ENCODE data around the gene PWP2. TPM values are rescaled to one million over a fixed set of nuclear protein-coding genes. Genes with fewer than 3 reads are reported as not detected.
"Not testable (repeated sequence)": the region's sequence is repeated elsewhere in the genome, so short reads cannot be mapped to it uniquely, and the experiment has no call there.

PWP2 gene
- total RNA-seq, 4 donors from 2014 or later = 1.9 to 10.8 (median 6.7) TPM

GRCh38 chr21:44133715-44134057 lies 26.5 kb downstream of the PWP2 start:
- H3K27me3 ChIP-seq; H3K36me3 ChIP-seq; intact Hi-C loops (cut with DNase I); DNase-seq (ENCODE audit: extremely low spot score); H3K4me1 ChIP-seq; H3K9me3 ChIP-seq: not testable (repeated sequence)
- H3K27ac ChIP-seq (replicated peaks in 1 of 4) = peak overlapping the region in 1 of 4 donors; percentile 71
- peak overlapping the region in 1 of 4 donors; percentile 51 for H3K4me3 ChIP-seq
- WGBS = no CpG with 5 or more reads among the region's 35 CpGs

GRCh38 chr21:44134732-44135131 lies 27.5 kb downstream of the PWP2 start:
- intact Hi-C loops (cut with DNase I); H3K4me3 ChIP-seq; H3K9me3 ChIP-seq; DNase-seq (ENCODE audit: extremely low spot score); H3K36me3 ChIP-seq; H3K4me1 ChIP-seq; H3K27me3 ChIP-seq; H3K27ac ChIP-seq (replicated peaks in 1 of 4): not testable (repeated sequence)
- WGBS = no CpG with 5 or more reads among the region's 8 CpGs

- H3K36me3 ChIP-seq; intact Hi-C loops (cut with DNase I): not testable (repeated sequence)
- no CpG with 5 or more reads among the region's 15 CpGs for WGBS
Observed at GRCh38 chr21:44138039-44138438, 30.8 kb downstream of the PWP2 start.

GRCh38 chr21:44139787-44140551 lies 32.8 kb downstream of the PWP2 start:
- DNase-seq (ENCODE audit: extremely low spot score) = not testable (repeated sequence)

More at GRCh38 chr21:44138039-44138438, 30.8 kb downstream of the PWP2 start:
- not testable (repeated sequence) for H3K4me1 ChIP-seq; H3K27ac ChIP-seq (replicated peaks in 1 of 4); H3K27me3 ChIP-seq; H3K4me3 ChIP-seq; DNase-seq (ENCODE audit: extremely low spot score); H3K9me3 ChIP-seq

GRCh38 chr21:44140552-44140932 lies 33.3 kb downstream of the PWP2 start:
- DNase-seq (ENCODE audit: extremely low spot score); H3K27ac ChIP-seq (replicated peaks in 1 of 4); intact Hi-C loops (cut with DNase I); H3K4me1 ChIP-seq; H3K4me3 ChIP-seq; H3K27me3 ChIP-seq; H3K36me3 ChIP-seq; H3K9me3 ChIP-seq: not testable (repeated sequence)
- WGBS = no CpG with 5 or more reads among the region's 18 CpGs

More at GRCh38 chr21:44139787-44140551, 32.8 kb downstream of the PWP2 start:
- H3K4me3 ChIP-seq; H3K4me1 ChIP-seq; H3K27ac ChIP-seq (replicated peaks in 1 of 4); H3K36me3 ChIP-seq; H3K27me3 ChIP-seq; H3K9me3 ChIP-seq; intact Hi-C loops (cut with DNase I): not testable (repeated sequence)
- no CpG with 5 or more reads among the region's 30 CpGs for WGBS

- H3K4me3 ChIP-seq; H3K27me3 ChIP-seq; intact Hi-C loops (cut with DNase I); H3K27ac ChIP-seq (replicated peaks in 1 of 4); H3K9me3 ChIP-seq; H3K36me3 ChIP-seq; DNase-seq (ENCODE audit: extremely low spot score); H3K4me1 ChIP-seq: not testable (repeated sequence)
- no CpG with 5 or more reads among the region's 10 CpGs for WGBS
Observed at GRCh38 chr21:44142470-44142869, 35.3 kb downstream of the PWP2 start.

- intact Hi-C loops (cut with DNase I); H3K27ac ChIP-seq (replicated peaks in 1 of 4): not testable (repeated sequence)
- no CpG with 5 or more reads among the region's 17 CpGs for WGBS
Observed at GRCh38 chr21:44143380-44143779, 36.2 kb downstream of the PWP2 start.

GRCh38 chr21:44143996-44144395 lies 36.8 kb downstream of the PWP2 start:
- H3K4me3 ChIP-seq; intact Hi-C loops (cut with DNase I); H3K27me3 ChIP-seq; H3K36me3 ChIP-seq; H3K9me3 ChIP-seq; DNase-seq (ENCODE audit: extremely low spot score); H3K27ac ChIP-seq (replicated peaks in 1 of 4); H3K4me1 ChIP-seq: not testable (repeated sequence)
- WGBS = no CpG with 5 or more reads among the region's 8 CpGs

More at GRCh38 chr21:44143380-44143779, 36.2 kb downstream of the PWP2 start:
- not testable (repeated sequence) for DNase-seq (ENCODE audit: extremely low spot score); H3K4me1 ChIP-seq; H3K27me3 ChIP-seq; H3K36me3 ChIP-seq; H3K4me3 ChIP-seq; H3K9me3 ChIP-seq

GRCh38 chr21:44144784-44145602 lies 37.8 kb downstream of the PWP2 start:
- WGBS = no CpG with 5 or more reads among the region's 22 CpGs
- H3K27me3 ChIP-seq = not testable (repeated sequence)

GRCh38 chr21:44145616-44146015 lies 38.4 kb downstream of the PWP2 start:
- H3K4me1 ChIP-seq; H3K36me3 ChIP-seq; H3K27ac ChIP-seq (replicated peaks in 1 of 4); H3K4me3 ChIP-seq; H3K27me3 ChIP-seq; intact Hi-C loops (cut with DNase I); H3K9me3 ChIP-seq; DNase-seq (ENCODE audit: extremely low spot score): not testable (repeated sequence)
- WGBS = no CpG with 5 or more reads among the region's 12 CpGs

More at GRCh38 chr21:44144784-44145602, 37.8 kb downstream of the PWP2 start:
- H3K4me1 ChIP-seq; H3K27ac ChIP-seq (replicated peaks in 1 of 4); H3K4me3 ChIP-seq; H3K36me3 ChIP-seq; H3K9me3 ChIP-seq; intact Hi-C loops (cut with DNase I); DNase-seq (ENCODE audit: extremely low spot score): not testable (repeated sequence)

GRCh38 chr21:44147108-44147507 lies 39.9 kb downstream of the PWP2 start:
- H3K4me3 ChIP-seq; DNase-seq (ENCODE audit: extremely low spot score); H3K9me3 ChIP-seq; H3K27ac ChIP-seq (replicated peaks in 1 of 4); H3K4me1 ChIP-seq; intact Hi-C loops (cut with DNase I); H3K27me3 ChIP-seq; H3K36me3 ChIP-seq: not testable (repeated sequence)
- no CpG with 5 or more reads among the region's 8 CpGs for WGBS

GRCh38 chr21:44150255-44150654 lies 43.1 kb downstream of the PWP2 start:
- intact Hi-C loops (cut with DNase I) = not testable (repeated sequence)

More at GRCh38 chr21:44150255-44150654, 43.1 kb downstream of the PWP2 start:
- not testable (repeated sequence) for H3K36me3 ChIP-seq; H3K27ac ChIP-seq (replicated peaks in 1 of 4); H3K4me1 ChIP-seq; H3K4me3 ChIP-seq; H3K9me3 ChIP-seq; DNase-seq (ENCODE audit: extremely low spot score); H3K27me3 ChIP-seq
- no CpG with 5 or more reads among the region's 10 CpGs for WGBS

Data from esophagus muscularis mucosa (tissue), 4 donors.